Stimulated activated naive B cell treated with anti-CD40 and anti-IgM and Interleukin-4, amounts not matched to agents 10 μg/mL and 1 μg/mL and 100 μg/mL, for 72 hours (primary cell): ENCODE data around the gene TRPV4.
A peak's percentile ranks its signal among the peaks of the same experiment; 100 is the strongest.

Source experiments
- ATAC-seq, 2 donors: fragments of 150-1000 bp; cut with Tn5 transposase; replicated peaks; 2 replicates each; pipeline ENCODE4 v1.10.0; 2021; ENCODE audit warnings: moderate library complexity in 1 of 2
- DNase-seq: peaks from one replicate; pipeline ENCODE4 v3.0.0; 2021
- H3K27ac Mint-ChIP-seq: one replicate; pipeline ENCODE4 v1.8.0; 2022; ENCODE audit warnings: mild to moderate bottlenecking, mixed read lengths
- H3K27me3 Mint-ChIP-seq, 2 donors: one replicate each; pipeline ENCODE4 v1.8.0; 2022; ENCODE audit warnings: mixed read lengths in 2 of 2
- H3K36me3 Mint-ChIP-seq, 2 donors: one replicate each; pipeline ENCODE4 v1.8.0; 2022; ENCODE audit warnings: mixed read lengths in 2 of 2, mild to moderate bottlenecking in 1 of 2
- H3K4me1 Mint-ChIP-seq, 2 donors: one replicate each; pipeline ENCODE4 v1.8.0; 2022; ENCODE audit warnings: mixed read lengths in 2 of 2, mild to moderate bottlenecking in 1 of 2
- H3K4me3 Mint-ChIP-seq, 2 donors: one replicate each; pipeline ENCODE4 v1.8.0; 2022; ENCODE audit warnings: mild to moderate bottlenecking in 2 of 2, mixed read lengths in 2 of 2, moderate library complexity in 1 of 2
- H3K9me3 Mint-ChIP-seq, 2 donors: one replicate each; pipeline ENCODE4 v1.8.0; 2022; ENCODE audit warnings: mixed read lengths in 2 of 2, mild to moderate bottlenecking in 1 of 2

TRPV4 gene

DNA sequence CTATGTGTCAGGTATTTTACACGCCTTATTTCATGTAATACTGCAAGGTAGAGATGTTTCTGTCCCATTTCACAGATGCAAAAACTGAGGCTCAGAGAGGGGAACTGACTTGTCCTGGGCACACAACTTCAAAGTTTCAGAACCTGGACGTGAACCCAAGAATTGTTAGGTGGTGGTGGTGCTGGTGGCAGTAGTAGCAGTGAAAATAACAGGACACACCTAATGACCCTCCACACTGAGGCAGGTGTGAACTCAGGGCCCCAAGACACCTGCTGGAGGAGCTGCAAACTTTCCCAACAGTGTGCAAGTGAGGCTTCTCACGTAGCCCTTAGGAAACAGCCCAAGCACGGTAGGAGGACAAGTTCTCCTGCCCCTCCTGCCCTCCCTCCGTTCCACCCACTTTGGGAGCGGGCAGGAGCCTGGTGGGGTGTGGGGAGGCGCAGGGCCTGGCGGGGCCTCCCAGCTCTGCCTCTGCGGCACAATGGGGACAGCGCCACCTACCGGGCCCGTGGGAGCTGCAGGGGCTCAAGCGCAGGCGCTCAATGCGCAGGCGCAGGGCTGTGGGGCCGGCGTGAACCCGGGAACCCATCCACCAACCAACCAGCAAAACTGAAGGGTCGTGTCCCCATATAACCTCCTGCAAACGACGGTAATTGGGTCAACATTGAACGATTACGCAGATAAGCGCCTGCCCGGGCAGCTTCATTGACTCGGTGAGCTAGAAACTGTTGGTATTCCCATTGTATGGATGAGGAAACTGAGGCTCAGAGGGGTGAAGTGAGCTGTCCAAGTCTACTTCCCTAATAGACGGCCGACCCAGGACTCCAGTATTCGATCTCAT is 12.0 kb upstream of the TRPV4 start:
- H3K27me3 Mint-ChIP-seq, result no peaks in the 10 kb centered on the region
- H3K36me3 Mint-ChIP-seq, result no peaks in the 10 kb centered on the region
- peak overlapping the region; percentile 36 to 59 for H3K4me3 Mint-ChIP-seq
- H3K9me3 Mint-ChIP-seq, result no peaks in the 10 kb centered on the region
- DNase-seq (peak; percentile 81), ATAC-seq (peak; percentile 96)
- peaks cover 5 to 10% of the 10 kb centered on the region in 2 donors for H3K4me1 Mint-ChIP-seq
- H3K27ac Mint-ChIP-seq, result no peak overlapping the region

GRCh38 chr12:109844091-109844490 is 10.9 kb upstream of the TRPV4 start:
- no peaks in the 10 kb centered on the region for H3K36me3 Mint-ChIP-seq
- H3K27me3 Mint-ChIP-seq, result peaks cover 0 to 3% of the 10 kb centered on the region in 2 donors
- H3K27ac Mint-ChIP-seq, result no peak overlapping the region
- ATAC-seq (no peak), DNase-seq (no peak)
- peaks cover 5 to 13% of the 10 kb centered on the region in 2 donors for H3K4me1 Mint-ChIP-seq
- no peak overlapping the region for H3K4me3 Mint-ChIP-seq
- H3K9me3 Mint-ChIP-seq, result no peaks in the 10 kb centered on the region

GRCh38 chr12:109842021-109842420 is 8.8 kb upstream of the TRPV4 start:
- no peaks in the 10 kb centered on the region for H3K36me3 Mint-ChIP-seq

GRCh38 chr12:109841356-109841755 is 8.2 kb upstream of the TRPV4 start:
- no peaks in the 10 kb centered on the region for H3K36me3 Mint-ChIP-seq
- no peak overlapping the region for H3K4me3 Mint-ChIP-seq
- no peak for ATAC-seq
- peaks cover 0 to 3% of the 10 kb centered on the region in 2 donors for H3K27me3 Mint-ChIP-seq
- DNase-seq, result no peak
- no peaks in the 10 kb centered on the region for H3K9me3 Mint-ChIP-seq
- no peak overlapping the region for H3K27ac Mint-ChIP-seq
- peaks cover 5 to 13% of the 10 kb centered on the region in 2 donors for H3K4me1 Mint-ChIP-seq

More at GRCh38 chr12:109842021-109842420, 8.8 kb upstream of the TRPV4 start:
- Mint-ChIP-seq H3K27ac (no peak overlapping the region), H3K4me3 (no peak overlapping the region), H3K9me3 (no peaks in the 10 kb centered on the region), H3K27me3 (peaks cover 0 to 3% of the 10 kb centered on the region in 2 donors), H3K4me1 (peaks cover 5 to 13% of the 10 kb centered on the region in 2 donors)
- no peak for DNase-seq
- no peak for ATAC-seq

DNA sequence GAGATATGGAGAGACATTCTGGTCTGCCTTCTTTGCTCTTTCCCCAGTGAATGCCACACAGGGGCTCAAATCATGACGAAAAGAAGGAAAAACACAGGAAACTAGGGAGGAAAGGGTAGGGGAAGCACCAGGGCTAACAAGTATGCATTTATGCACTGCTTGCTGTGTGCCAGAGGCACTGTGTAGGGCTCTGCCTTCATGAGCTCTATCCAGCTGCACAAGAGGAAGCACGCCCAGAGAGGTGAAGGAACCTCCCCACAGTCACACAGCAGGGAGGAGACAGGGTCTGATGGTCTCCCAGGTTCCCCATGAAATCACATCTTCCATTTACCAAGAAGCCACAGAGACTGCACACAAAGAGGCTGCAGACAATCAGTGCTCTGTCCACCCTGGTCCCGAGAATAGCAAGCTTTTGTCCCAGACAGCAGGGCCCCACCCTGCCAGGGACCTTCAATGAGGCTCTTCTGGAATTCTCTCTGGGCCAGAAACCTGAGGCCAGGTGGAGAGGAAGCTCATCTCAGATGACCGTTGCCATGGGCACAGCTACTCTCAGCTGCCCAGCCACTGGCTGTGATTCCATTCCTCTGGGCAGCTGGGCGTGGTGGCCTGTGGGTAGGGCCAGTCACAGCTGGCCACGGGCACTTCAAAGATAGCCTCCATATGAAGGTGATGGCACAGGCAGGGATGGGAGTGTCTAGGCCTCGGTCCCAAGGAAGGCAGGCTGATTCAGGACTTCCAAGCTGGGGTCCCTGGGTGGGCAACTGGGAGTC is 7.3 kb upstream of the TRPV4 start:
- Mint-ChIP-seq H3K4me1 (peaks cover 5 to 11% of the 10 kb centered on the region in 2 donors), H3K27me3 (peaks cover 1 to 4% of the 10 kb centered on the region in 2 donors), H3K27ac (no peak overlapping the region), H3K9me3 (no peaks in the 10 kb centered on the region), H3K36me3 (no peaks in the 10 kb centered on the region), H3K4me3 (no peak overlapping the region)
- DNase-seq (no peak), ATAC-seq (no peak)

DNA sequence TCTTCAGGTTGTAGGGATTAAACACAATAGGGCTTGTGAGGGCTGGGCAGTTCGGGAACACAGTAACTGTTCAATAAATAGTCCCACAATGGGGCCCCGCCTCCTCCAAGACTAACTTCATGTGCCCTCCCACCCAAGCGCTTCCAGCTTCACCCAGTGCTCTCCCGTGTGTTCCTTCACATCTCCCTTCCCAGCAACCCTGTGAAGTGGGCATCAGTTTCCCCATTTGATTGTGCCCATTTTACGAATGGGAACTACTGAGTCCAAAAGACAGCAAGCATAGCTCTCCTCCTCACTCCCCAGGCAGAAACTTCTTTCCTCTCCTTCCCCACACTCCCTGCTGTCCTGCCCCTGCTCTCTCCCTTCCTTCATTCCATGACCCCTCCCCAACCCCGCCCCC is 6.2 kb upstream of the TRPV4 start:
- H3K36me3 Mint-ChIP-seq, result no peaks in the 10 kb centered on the region
- no peak overlapping the region for H3K4me3 Mint-ChIP-seq
- no peak overlapping the region for H3K27ac Mint-ChIP-seq
- peaks cover 12 to 13% of the 10 kb centered on the region in 2 donors for H3K27me3 Mint-ChIP-seq
- ATAC-seq (no peak), DNase-seq (no peak)
- peaks cover 2 to 5% of the 10 kb centered on the region in 2 donors for H3K4me1 Mint-ChIP-seq
- H3K9me3 Mint-ChIP-seq, result no peaks in the 10 kb centered on the region

- DNase-seq (no peak), ATAC-seq (no peak)
- peaks cover 22 to 35% of the 10 kb centered on the region in 2 donors for H3K27me3 Mint-ChIP-seq
- H3K4me1 Mint-ChIP-seq, result peaks cover 6 to 10% of the 10 kb centered on the region in 2 donors
- H3K9me3 Mint-ChIP-seq, result no peaks in the 10 kb centered on the region
- no peak overlapping the region for H3K27ac Mint-ChIP-seq
- H3K4me3 Mint-ChIP-seq, result no peak overlapping the region
- peaks cover 0 to 4% of the 10 kb centered on the region in 2 donors for H3K36me3 Mint-ChIP-seq
These were observed 3.7 kb upstream of the TRPV4 start for GRCh38 chr12:109836916-109837315.

GRCh38 chr12:109835827-109836226 is 2.6 kb upstream of the TRPV4 start:
- no peak for DNase-seq
- Mint-ChIP-seq H3K36me3 (peaks cover 0 to 4% of the 10 kb centered on the region in 2 donors), H3K27ac (no peak overlapping the region), H3K27me3 (peaks cover 31 to 46% of the 10 kb centered on the region in 2 donors), H3K4me1 (peaks cover 6 to 10% of the 10 kb centered on the region in 2 donors), H3K9me3 (no peaks in the 10 kb centered on the region), H3K4me3 (no peak overlapping the region)
- ATAC-seq, result no peak

GRCh38 chr12:109832541-109833306 is 474 bp downstream of the TRPV4 start:
- ATAC-seq, result no peak
- H3K36me3 Mint-ChIP-seq, result peaks cover 0 to 4% of the 10 kb centered on the region in 2 donors
- no peak overlapping the region for H3K4me3 Mint-ChIP-seq

DNA sequence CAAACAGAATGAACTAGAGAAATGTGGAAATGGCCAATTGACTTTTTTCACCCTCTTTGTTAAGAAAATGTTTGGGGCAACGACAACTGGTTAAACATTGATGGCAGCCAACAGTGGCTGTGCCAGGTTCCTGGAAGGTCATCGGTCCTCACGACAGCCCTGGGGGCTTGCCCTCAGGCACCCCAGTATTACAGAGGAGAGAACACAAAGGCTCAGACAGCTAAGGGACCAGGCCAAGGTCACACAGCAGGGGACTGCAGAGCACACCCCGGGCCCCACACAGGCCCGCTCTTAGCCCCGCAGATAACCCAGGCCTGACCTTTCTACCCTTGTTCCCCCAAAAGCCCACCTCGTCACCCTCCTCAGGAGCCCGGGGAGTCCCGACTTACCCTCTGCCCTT is 1.3 kb downstream of the TRPV4 start:
- ATAC-seq (no peak), DNase-seq (no peak)
- no peak overlapping the region for H3K4me3 Mint-ChIP-seq
- peaks cover 4 to 5% of the 10 kb centered on the region in 2 donors for H3K4me1 Mint-ChIP-seq
- no peaks in the 10 kb centered on the region for H3K9me3 Mint-ChIP-seq
- H3K36me3 Mint-ChIP-seq, result peaks cover 0 to 4% of the 10 kb centered on the region in 2 donors
- no peak overlapping the region for H3K27ac Mint-ChIP-seq
- H3K27me3 Mint-ChIP-seq, result peaks cover 32 to 61% of the 10 kb centered on the region in 2 donors

More at GRCh38 chr12:109832541-109833306, 474 bp downstream of the TRPV4 start:
- H3K27ac Mint-ChIP-seq, result no peak overlapping the region
- H3K9me3 Mint-ChIP-seq, result no peaks in the 10 kb centered on the region
- no peak for DNase-seq
- H3K27me3 Mint-ChIP-seq, result peaks cover 28 to 55% of the 10 kb centered on the region in 2 donors
- peaks cover 4 to 5% of the 10 kb centered on the region in 2 donors for H3K4me1 Mint-ChIP-seq

DNA sequence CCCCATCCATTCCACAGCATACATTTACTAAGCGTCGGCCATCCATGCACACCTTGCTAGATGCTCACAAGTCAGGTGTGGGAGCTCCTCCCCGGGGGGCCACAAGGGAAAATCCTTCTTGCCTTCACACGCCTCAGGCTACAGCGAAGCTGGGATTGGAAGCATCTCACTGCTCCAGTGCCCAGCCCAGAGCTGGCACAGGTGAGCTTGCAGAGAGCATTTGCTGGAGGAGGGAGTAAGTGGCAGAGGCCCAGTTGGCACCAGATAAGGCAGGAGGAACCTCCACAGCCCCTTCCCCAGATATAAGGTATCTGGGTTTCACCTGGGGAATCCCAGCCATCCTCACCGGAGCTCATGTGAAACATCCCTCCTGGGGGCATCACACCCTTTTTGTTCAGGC is 1.8 kb downstream of the TRPV4 start:
- Mint-ChIP-seq H3K27me3 (peaks cover 32 to 61% of the 10 kb centered on the region in 2 donors), H3K4me3 (no peak overlapping the region), H3K4me1 (peaks cover 4 to 5% of the 10 kb centered on the region in 2 donors), H3K36me3 (peaks cover 0 to 4% of the 10 kb centered on the region in 2 donors), H3K9me3 (no peaks in the 10 kb centered on the region), H3K27ac (no peak overlapping the region)
- DNase-seq (no peak), ATAC-seq (no peak)

DNA sequence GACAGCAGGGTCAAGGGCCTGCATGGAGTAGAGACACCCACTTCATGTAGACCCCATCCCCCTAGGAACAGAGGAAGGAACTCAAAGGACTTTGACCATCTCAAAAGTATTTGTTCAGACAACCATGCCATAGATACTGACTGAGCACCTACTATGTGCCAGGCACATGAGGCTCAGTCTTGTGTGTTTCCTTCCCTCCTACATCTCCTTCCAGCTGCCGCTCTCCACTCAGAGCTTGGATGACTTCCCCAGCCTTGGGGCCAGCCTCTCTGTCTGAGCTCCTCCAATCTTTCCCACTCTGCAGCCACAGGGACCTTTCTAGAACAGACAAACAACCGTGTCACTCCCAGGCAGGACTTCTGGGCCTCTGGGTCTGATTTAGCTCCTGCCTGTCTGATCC is 2.5 kb downstream of the TRPV4 start:
- Mint-ChIP-seq H3K4me3 (no peak overlapping the region), H3K27me3 (peaks cover 32 to 61% of the 10 kb centered on the region in 2 donors), H3K27ac (no peak overlapping the region), H3K4me1 (peaks cover 4 to 5% of the 10 kb centered on the region in 2 donors), H3K9me3 (no peaks in the 10 kb centered on the region), H3K36me3 (peaks cover 0 to 4% of the 10 kb centered on the region in 2 donors)
- no peak for ATAC-seq
- no peak for DNase-seq

DNA sequence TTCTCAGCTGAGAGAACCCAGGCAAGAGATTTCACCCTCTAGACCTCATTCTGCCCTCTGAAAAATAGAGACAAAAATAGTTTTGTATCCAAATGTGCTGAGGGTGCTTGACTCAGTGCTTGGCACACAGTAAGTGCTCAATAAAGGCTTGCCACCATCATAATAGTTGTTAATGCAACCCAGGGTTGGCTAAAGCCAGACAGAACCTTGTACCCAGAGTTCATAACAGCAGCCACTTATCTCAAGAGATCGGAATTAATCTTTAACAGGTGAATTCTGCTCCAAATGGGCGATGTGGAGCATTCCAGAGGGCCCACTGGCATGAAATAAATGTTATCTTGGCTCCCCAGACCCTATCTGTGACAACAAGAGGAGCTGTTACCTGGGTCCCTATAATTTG is 2.9 kb downstream of the TRPV4 start:
- no peak for DNase-seq
- Mint-ChIP-seq H3K4me1 (peaks cover 4 to 5% of the 10 kb centered on the region in 2 donors), H3K9me3 (no peaks in the 10 kb centered on the region), H3K4me3 (no peak overlapping the region), H3K27ac (no peak overlapping the region), H3K36me3 (peaks cover 0 to 4% of the 10 kb centered on the region in 2 donors), H3K27me3 (peaks cover 34 to 57% of the 10 kb centered on the region in 2 donors)
- no peak for ATAC-seq

DNA sequence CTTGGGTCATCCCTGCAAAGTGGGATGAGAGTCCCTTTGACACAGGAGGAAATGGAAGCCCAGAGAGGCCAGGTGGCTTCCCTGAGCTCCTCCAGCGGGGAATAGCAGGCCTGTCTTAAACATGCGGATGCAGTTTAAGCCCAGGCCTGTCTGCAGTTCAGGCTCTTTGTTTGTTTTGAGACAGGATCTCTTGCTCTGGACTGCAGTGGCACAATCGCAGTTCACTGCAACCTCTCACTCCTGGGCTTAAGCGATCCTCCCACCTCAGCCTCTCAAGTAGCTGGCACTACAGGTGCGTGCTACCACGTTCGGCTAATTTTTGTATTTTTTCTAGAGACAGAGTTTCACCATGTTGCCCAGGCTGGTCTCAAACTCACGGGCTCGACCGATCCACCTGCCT is 3.5 kb downstream of the TRPV4 start:
- H3K27me3 Mint-ChIP-seq, result peaks cover 31 to 51% of the 10 kb centered on the region in 2 donors
- H3K4me3 Mint-ChIP-seq, result no peak overlapping the region
- no peak for ATAC-seq
- H3K36me3 Mint-ChIP-seq, result peaks cover 0 to 4% of the 10 kb centered on the region in 2 donors
- no peak overlapping the region for H3K27ac Mint-ChIP-seq
- H3K4me1 Mint-ChIP-seq, result peaks cover 4 to 5% of the 10 kb centered on the region in 2 donors
- no peaks in the 10 kb centered on the region for H3K9me3 Mint-ChIP-seq
- DNase-seq, result no peak
